Endothelial cell (in vitro differentiated cells): ENCODE measurements around the gene ITIH5. TPM values are rescaled to one million over a fixed set of nuclear protein-coding genes. Genes with fewer than 3 reads are reported as not detected.
"Not testable (repeated sequence)": the region's sequence is repeated elsewhere in the genome, so short reads cannot be mapped to it uniquely, and the experiment has no call there.

ENCODE experiments used
- DNase-seq: peaks from one replicate; pipeline ENCODE4 v3.0.0; 2021; ENCODE audit warnings: low spot score
- H3K27ac Mint-ChIP-seq: one replicate; pipeline ENCODE4 v1.8.0; 2021; ENCODE audit warnings: mixed read lengths, inconsistent platforms; ENCODE audit not compliant: unreplicated experiment
- H3K27me3 Mint-ChIP-seq: one replicate; pipeline ENCODE4 v1.8.0; 2021; ENCODE audit warnings: mild to moderate bottlenecking, moderate library complexity, mixed read lengths, inconsistent platforms; ENCODE audit not compliant: unreplicated experiment
- H3K36me3 Mint-ChIP-seq: one replicate; pipeline ENCODE4 v1.8.0; 2021; ENCODE audit warnings: mild to moderate bottlenecking, low read depth, mixed read lengths, inconsistent platforms; ENCODE audit not compliant: unreplicated experiment
- H3K4me1 Mint-ChIP-seq: one replicate; pipeline ENCODE4 v1.8.0; 2021; ENCODE audit warnings: mild to moderate bottlenecking, mixed read lengths, inconsistent platforms; ENCODE audit not compliant: unreplicated experiment
- H3K4me3 Mint-ChIP-seq: one replicate; pipeline ENCODE4 v1.8.0; 2021; ENCODE audit warnings: mild to moderate bottlenecking, mixed read lengths, inconsistent platforms; ENCODE audit not compliant: unreplicated experiment
- H3K9me3 Mint-ChIP-seq: one replicate; pipeline ENCODE4 v1.8.0; 2021; ENCODE audit warnings: mixed read lengths, inconsistent platforms; ENCODE audit not compliant: unreplicated experiment
- total RNA-seq: library from RNA; stranded (reverse); fragmentation: NEBNext Ultra II Directional; extraction: Animal tissue kit (Norgen Biotek cat#: 25700); gene quantifications from one replicate; pipeline ENCODE4 v1.2.1, GENCODE V29; 2021; ENCODE audit not compliant: unreplicated experiment
- TF ChIP-seq, protein P1 (sequence below): fragments of 200-600 bp; sonication (generic); IDR thresholded peaks from one replicate; pipeline ENCODE4 v1.5.0; 2021; ENCODE audit warnings: antibody characterized with exemption; ENCODE audit not compliant: unreplicated experiment

The ITIH5 gene
- total RNA-seq, 1 donor from 2014 or later = 0.36 TPM

DNA sequence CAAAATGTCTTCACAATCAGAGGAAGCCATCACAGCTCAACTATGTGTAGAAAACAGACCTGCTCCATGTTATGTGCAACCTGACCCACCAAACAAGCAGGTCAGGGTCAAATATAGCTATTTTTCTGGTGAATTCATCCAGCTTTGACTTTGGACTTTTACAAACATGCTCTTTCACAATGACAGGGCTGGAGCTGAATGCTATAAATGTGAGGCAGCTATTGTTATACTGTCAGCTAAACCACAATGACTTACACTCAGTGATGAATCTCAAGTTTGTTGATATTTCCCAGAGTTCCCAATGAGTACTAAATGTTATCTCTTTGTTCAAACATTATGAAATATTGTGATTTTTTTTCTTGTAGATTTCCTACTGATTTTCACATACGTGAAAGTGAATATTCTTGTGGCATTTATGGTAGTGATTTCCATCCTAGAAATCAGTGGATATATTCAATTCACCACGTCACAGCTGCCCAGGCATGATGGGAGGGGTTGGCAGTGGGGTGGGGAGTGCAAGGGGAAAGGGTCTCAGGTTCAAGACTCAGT is 33.9 kb upstream of the ITIH5 start:
- TF ChIP-seq, protein P1, sequence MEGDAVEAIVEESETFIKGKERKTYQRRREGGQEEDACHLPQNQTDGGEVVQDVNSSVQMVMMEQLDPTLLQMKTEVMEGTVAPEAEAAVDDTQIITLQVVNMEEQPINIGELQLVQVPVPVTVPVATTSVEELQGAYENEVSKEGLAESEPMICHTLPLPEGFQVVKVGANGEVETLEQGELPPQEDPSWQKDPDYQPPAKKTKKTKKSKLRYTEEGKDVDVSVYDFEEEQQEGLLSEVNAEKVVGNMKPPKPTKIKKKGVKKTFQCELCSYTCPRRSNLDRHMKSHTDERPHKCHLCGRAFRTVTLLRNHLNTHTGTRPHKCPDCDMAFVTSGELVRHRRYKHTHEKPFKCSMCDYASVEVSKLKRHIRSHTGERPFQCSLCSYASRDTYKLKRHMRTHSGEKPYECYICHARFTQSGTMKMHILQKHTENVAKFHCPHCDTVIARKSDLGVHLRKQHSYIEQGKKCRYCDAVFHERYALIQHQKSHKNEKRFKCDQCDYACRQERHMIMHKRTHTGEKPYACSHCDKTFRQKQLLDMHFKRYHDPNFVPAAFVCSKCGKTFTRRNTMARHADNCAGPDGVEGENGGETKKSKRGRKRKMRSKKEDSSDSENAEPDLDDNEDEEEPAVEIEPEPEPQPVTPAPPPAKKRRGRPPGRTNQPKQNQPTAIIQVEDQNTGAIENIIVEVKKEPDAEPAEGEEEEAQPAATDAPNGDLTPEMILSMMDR = no peak
- Mint-ChIP-seq H3K27me3 (no peaks in the 10 kb centered on the region), H3K9me3 (no peaks in the 10 kb centered on the region), H3K4me3 (no peak overlapping the region), H3K27ac (no peak overlapping the region), H3K4me1 (peaks cover 8% of the 10 kb centered on the region), H3K36me3 (no peaks in the 10 kb centered on the region)
- DNase-seq = no peak

DNA sequence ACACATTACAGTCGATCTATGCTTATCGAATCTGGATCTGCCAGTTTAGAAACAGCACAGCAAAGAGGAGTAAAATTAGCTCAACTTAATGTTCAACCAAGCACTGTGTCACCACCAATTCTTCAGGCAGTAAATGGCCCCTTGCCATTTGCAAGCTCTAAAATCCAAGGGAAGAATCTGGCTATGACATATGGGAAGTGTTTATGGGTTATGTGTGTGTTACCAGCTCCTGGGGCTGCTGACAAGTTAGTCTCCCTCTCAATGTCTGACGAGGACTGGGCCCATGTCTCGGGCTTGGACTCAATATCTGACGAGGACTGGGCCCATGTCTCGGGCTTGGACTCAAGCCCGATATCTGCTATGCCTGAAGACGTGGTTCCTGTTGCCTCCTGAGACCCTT is 30.7 kb upstream of the ITIH5 start:
- peaks cover 7% of the 10 kb centered on the region for H3K36me3 Mint-ChIP-seq
- H3K4me3 Mint-ChIP-seq = no peak overlapping the region
- DNase-seq = no peak
- peaks cover 3% of the 10 kb centered on the region for H3K4me1 Mint-ChIP-seq
- H3K27me3 Mint-ChIP-seq = no peaks in the 10 kb centered on the region
- TF ChIP-seq, protein P1 = no peak
- peaks cover 6% of the 10 kb centered on the region for H3K9me3 Mint-ChIP-seq
- no peak overlapping the region for H3K27ac Mint-ChIP-seq

DNA sequence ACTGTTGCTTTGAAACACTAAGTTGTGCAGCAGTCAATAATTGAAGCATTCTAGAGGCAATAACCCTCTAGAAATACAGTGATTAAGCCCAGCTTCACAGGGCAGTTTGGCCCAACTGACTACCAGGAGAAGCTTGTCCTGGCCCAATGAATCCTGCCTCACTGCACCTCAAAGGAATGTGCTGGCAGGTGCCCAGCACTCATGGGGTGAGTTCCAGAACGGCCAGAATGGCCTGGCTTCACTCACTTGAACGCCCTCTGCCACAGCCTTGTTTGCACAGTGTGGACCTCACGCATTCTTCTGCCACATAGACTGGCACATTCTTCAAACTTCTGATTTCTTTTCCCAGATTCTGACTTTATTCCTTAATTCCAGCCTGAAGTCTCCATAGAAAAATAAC is 29.8 kb upstream of the ITIH5 start:
- TF ChIP-seq, protein P1 = no peak
- H3K27me3 Mint-ChIP-seq = no peaks in the 10 kb centered on the region
- no peaks in the 10 kb centered on the region for H3K4me1 Mint-ChIP-seq
- no peak overlapping the region for H3K4me3 Mint-ChIP-seq
- H3K36me3 Mint-ChIP-seq = peaks cover 7% of the 10 kb centered on the region
- peaks cover 7% of the 10 kb centered on the region for H3K9me3 Mint-ChIP-seq
- DNase-seq = no peak
- H3K27ac Mint-ChIP-seq = no peak overlapping the region

DNA sequence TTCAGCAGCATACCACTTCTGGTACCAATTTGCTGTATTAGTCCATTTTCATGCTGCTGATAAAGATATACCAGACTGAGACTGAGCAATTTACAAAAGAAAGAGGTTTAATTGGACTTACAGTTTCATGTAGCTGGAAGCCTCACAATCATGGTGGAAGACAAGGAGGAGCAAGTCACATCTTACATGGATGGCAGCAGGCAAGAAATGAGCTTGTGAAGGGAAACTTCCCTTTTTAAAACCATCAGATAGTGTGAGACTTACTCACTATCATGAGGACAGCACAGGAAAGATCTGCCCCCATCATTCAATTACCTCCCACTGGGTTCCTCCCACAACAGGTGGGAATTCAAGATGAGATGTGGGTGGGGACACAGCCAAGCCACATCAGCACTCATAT is 26.4 kb upstream of the ITIH5 start:
- not testable (repeated sequence) for H3K4me1 Mint-ChIP-seq, H3K27ac Mint-ChIP-seq, H3K27me3 Mint-ChIP-seq, DNase-seq, H3K4me3 Mint-ChIP-seq
- peaks cover 13% of the 10 kb centered on the region for H3K9me3 Mint-ChIP-seq
- peaks cover 12% of the 10 kb centered on the region for H3K36me3 Mint-ChIP-seq

DNA sequence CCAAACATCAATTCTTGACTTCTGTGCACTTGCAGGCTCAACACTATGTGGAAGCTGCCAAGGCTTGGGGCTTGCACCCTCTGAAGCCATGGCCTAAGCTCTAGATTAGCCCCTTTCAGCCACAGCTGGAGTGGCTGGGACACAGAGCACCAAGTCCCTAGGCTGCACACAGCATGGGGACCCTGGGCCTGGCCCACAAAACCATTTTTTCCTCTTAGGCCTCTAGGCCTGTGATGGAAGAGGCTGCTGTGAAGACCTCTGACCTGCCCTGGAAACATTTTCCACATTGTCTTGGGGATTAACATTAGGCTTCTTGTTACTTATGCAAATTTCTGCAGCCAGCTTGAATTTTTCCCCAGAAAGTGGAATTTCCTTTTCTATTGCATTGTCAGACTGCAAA is 25.6 kb upstream of the ITIH5 start:
- peaks cover 12% of the 10 kb centered on the region for H3K36me3 Mint-ChIP-seq
- H3K27me3 Mint-ChIP-seq, H3K4me1 Mint-ChIP-seq, DNase-seq, H3K27ac Mint-ChIP-seq, H3K4me3 Mint-ChIP-seq: not testable (repeated sequence)
- H3K9me3 Mint-ChIP-seq = peaks cover 13% of the 10 kb centered on the region

DNA sequence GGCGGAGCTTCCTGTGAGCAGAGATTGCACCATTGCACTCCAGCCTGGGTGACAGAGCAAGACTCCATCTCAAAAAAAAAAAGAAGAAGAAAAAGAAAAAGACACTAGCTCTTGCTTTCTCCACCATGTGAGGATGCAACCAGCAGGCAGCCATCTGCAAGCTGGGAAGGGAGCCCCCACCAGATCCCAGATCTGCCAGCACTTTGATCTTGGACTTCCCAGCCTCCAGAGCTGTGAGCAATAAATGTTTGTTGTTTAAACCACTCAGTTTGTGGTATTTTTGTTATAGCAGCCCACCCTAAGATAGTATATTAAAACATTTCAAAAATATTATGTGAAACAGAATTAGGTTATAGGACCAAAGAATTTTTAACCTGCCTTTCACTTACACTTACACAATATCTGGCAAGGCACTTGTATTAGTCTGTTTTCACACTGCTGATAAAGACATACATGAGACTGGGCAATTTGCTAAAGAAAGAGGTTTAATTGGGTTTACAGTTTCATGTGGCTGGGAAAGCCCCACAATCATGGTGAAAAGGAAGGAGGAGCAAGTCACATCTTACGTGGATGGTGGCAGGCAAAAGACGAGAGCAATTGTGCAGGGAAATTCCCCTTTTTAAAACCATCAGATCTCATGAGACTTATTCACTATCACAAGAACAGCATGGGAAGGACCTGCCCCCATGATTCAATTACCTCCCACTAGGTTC is 24.3 kb upstream of the ITIH5 start:
- not testable (repeated sequence) for H3K4me3 Mint-ChIP-seq, H3K27me3 Mint-ChIP-seq, H3K27ac Mint-ChIP-seq, H3K4me1 Mint-ChIP-seq, DNase-seq
- H3K9me3 Mint-ChIP-seq = peaks cover 13% of the 10 kb centered on the region
- peaks cover 12% of the 10 kb centered on the region for H3K36me3 Mint-ChIP-seq
